HG03064 (cell line): ENCODE data around the gene LRRC3.

Experiments
- ATAC-seq: cut with Tn5 transposase; IDR thresholded peaks from one replicate; pipeline ENCODE4 v1.9.1; 2021; ENCODE audit warnings: low read depth; ENCODE audit not compliant: unreplicated experiment

LRRC3 gene

DNA sequence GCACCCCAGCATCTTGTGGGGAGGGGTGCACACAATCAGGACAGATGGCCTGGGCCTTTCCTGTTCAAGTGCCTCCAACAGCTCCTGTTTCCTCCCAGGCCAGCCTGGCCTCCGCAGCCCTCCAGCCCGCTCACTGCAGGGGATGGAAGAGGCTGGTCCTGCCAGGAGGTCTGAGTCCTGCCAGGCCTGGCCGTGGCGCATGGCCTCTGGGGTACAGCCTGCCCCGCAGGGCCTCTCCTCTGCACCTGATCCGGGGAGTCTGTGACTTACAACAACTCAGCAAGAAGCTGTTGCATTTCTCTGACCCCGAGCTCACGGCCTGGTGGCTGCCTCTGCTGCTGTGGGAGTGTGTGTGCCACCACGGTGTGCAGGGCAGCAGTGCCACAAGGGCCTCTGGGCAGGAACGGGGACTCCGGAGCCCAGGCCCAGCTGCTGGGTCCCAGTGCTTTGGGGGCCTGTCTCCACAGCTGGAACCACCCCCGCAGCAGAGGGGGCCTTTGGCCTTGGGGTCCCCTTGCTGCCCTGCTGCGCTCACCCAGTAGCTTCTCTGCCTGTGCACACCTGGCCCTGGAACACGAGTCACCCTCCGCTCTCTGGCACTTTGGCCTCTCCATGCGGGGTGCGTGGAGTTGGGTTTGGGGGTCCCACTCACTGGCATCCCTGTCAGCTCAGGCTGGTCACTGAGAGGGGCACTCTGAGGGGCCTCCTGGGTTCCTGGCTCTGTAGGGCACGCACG is 17.4 kb upstream of the LRRC3 start:
- no peak for ATAC-seq

DNA sequence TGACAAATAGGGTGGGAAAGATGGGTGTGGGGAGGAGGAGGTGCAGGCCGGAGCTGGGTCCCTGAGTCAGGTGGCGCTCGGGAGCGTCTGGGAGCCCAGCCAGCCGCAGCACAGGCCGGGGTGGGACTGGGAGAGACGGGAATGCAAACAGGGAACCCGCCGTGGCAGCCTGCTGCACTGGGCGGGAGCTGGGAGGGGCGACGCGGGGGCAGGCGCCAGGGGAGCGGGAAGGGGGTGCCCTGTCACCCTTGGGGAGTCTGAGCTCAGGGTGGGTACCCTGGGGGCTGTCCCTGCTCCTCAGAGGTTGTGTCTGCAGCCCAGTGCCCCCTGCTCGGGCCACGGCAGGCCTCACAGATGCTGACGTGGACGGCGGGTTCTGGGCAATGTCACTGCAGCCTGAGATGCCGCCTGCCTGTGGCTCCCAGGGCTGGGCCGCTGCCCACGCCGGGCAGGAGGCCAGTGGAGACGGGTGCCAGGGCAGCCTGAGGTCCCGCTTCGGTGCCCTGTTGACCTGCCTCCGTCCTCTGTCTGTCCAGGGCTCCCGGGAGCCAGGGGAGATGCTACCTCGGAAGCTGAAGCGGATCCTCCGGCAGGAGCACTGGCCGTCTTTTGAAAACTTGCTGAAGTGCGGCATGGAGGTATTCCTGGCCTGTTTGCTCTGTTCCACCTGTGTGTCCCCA is 16.6 kb upstream of the LRRC3 start:
- no peak for ATAC-seq

DNA sequence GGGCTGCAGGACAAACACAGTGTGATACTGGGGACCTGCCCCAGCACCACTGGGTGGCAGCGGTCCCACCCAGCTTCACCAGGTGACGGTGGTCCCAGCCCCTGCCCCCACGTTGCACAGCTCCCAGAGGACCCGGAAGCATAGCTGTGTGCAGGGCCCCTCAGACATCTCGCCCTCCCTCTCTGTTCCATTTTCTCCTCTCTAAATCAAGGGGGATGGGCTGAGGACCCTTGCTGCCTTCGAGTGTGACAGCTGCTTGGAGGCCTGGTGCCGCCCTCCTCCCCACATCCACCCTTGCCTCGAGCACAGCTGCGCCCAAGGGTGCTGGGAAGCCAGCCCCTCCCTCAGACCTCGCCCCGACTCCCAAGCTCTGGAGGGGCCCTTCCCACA is 16.1 kb upstream of the LRRC3 start:
- no peak for ATAC-seq

DNA sequence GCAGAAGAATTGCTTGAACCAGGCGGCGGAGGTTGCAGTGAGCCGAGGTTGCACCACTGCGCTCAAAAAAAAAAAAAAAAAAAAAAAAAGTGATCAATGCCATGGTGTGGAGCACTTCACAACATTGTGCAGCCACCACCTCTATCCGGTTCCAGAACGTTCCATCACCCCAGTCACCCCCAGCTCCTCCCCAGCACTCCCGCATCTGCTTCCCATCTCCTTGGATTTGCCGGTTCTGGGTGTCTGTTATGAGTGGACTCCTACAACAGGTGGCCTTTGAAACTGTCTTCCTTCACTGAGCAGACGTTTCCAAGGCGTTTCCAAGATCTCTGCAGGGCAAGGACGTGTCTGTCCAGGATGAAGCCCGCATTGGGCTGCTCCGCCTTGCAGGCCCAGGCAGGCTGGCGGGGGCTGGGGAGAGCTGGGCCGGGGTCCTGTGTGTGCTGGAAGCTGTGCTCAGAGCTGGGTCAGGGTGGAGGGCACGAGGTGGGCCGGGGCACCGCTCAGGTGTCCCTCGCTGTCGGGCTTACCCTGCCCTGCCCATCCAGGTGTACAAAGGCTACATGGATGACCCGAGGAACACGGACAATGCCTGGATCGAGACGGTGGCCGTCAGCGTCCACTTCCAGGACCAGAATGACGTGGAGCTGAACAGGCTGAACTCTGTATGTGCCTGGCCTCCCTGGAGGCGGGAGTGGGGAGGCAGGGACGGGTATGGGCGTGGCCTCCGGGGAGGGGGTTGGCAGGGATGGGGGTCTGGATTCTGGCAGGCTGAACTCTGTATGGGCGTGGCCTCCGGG is 14.9 kb upstream of the LRRC3 start:
- no peak for ATAC-seq

DNA sequence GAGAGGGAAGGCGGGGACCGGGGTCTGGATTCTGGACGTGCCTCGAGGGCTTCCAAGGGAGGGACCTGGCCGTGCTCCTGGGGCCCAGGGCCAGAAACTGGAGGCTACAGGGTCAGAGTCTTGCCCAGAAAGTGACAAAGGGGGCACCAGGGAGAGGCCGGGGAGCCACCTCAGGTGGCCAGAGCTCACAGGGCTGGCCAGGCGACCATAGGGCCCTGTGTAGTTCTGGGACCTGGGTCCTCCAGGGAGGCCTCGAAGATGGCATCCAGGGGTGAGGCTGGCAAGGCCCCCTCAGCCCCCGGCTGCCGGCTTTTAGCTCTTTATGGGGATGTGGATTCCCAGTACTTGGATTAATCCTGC is 14.3 kb upstream of the LRRC3 start:
- ATAC-seq: no peak

DNA sequence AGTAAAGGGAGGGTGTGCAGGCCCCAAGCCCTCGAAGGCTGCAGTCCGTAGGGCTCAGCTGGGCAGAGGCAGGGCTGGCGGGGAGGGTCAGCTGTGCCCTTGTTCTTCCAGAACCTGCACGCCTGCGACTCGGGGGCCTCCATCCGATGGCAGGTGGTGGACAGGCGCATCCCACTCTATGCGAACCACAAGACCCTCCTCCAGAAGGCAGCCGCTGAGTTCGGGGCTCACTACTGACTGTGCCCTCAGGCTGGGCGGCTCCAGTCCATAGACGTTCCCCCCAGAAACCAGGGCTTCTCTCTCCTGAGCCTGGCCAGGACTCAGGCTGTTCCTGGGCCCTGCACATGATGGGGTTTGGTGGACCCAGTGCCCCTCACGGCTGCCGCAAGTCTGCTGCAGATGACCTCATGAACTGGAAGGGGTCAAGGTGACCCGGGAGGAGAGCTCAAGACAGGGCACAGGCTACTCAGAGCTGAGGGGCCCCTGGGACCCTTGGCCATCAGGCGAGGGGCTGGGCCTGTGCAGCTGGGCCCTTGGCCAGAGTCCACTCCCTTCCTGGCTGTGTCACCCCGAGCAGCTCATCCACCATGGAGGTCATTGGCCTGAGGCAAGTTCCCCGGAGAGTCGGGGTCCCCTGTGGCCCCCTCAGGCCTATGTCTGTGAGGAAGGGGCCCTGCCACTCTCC is 13.6 kb upstream of the LRRC3 start:
- ATAC-seq: no peak

DNA sequence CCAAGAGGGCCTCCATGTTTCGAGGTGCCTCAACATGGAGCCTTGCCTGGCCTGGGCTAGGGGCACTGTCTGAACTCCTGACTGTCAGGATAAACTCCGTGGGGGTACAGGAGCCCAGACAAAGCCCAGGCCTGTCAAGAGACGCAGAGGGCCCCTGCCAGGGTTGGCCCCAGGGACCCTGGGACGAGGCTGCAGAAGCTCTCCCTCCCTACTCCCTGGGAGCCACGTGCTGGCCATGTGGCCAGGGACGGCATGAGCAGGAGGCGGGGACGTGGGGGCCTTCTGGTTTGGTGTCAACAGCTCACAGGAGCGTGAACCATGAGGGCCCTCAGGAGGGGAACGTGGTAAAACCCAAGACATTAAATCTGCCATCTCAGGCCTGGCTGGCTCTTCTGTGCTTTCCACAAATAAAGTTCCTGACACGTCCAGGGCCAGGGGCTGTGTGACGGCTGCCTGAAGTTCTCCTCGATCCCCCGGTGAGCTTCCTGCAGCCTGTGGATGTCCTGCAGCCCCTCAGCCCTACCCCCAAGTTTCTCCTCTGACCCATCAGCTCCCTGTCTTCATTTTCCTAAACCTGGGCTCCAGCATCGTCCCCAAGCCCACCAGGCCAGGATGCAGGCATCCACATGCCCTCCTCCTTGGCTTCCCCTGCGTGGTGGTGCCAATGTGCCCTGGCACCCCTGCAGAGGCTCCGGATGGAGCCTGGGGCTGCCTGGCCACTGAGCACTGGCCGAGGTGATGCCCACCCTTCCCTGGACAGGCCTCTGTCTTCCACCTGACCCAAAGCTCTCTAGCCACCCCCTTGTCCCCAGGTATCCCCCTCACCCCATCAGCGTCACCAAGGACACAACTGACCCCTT is 12.8 kb upstream of the LRRC3 start:
- no peak for ATAC-seq

DNA sequence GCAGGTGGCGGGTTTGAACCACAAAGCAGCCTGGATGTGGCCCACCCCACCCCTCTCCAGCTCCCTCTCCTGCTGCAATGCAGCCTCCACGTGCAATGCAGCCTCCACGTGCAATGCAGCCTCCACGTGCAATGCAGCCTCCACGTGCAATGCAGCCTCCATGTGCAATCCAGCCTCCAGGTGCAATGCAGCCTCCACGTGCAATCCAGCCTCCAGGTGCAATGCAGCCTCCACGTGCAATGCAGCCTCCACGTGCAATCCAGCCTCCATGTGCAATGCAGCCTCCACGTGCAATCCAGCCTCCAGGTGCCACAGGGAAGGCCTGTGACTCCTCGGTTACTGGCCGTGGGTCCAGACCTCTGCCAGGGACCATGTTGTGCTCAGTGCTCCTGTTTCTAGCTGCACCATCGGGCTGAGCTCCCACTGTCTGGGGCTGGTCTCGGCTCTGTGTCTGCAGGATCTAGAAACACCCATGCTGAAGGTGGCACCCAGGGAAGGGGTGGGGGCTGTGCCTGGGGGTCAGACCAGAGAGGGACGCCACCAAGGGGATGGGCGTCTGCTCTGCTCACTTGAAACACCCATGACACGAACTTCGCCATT is 11.9 kb upstream of the LRRC3 start:
- ATAC-seq: no peak

DNA sequence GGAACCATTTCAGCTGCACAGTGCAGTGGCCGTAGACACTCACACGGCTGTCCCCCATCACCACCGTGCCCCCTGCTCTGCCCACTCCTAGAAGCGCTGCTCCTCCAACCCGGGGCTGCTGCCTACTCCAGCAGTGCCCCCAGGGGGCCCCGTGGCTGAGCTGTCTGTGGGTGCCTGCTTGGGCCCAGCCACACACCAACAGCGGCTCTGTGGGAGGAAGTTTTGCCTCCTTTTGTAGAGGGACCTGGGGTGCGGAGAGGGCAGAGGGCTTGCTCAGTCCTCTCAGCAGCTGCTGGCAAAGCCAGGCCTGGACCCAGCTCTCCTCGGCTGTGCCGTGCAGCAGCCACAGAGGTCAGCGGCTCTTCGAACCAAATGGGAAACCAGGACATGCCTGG is 11.4 kb upstream of the LRRC3 start:
- ATAC-seq: no peak

DNA sequence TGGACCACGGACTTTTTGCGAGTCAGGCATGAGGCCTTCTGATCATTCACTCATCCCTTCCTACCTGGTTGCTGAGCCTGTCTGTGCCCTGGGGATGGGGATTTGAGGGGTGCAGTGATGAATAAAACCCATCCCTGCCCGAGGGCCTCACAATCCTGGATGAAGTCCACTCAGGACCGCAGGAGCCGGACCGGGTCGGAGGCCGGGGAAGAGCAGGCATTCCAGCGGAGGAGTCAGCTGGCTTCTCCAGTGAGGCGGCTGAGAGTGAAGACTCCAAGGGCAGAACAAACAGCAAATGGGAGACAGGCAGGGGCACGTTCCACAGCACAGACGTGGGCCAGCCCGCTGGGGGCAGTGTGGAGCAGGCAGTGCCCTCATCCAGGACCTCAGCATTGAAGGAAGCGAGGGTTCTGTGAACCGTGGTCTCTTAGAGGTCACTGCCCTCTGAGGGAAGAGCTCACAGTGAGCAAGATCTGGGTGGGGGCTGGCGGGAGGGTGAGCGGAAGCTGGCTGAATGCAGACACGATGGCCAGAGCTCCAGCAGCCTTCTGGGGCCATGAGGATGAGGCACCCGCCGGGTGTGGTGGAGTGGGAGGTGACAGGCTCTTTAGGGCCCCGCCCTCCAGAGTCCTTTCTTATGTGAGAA is 10.9 kb upstream of the LRRC3 start:
- ATAC-seq: no peak

DNA sequence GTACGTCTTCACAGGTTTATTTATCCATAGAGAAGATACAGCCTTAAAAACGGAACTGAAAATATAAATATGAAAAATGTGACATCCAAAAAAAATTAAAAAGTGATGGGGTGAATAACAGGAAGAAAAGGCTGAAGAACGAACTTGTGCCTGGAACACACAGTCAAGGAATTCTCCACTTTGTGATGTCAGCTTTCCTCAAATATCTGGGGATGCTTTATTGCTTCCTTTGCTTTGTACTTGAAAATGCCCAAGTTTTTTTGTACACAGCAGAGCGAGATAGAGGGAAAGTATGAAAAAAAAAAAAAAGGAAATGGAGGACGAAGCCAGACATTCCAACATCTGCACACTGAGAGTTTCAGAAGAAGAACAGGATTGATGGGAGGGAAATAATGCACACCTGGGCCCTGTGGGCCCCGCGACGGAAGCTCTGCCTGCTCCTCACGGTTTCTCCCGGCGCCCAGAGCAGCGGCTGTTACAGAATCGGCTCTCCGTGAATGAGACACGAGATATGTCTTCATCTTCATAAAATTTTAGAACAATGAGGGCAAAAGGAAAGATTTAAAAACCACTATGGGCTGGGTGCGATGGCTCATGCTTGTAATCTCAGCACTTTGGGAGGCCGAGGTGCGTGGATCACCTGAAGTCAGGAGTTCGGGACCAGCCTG is 10.0 kb upstream of the LRRC3 start:
- no peak for ATAC-seq

DNA sequence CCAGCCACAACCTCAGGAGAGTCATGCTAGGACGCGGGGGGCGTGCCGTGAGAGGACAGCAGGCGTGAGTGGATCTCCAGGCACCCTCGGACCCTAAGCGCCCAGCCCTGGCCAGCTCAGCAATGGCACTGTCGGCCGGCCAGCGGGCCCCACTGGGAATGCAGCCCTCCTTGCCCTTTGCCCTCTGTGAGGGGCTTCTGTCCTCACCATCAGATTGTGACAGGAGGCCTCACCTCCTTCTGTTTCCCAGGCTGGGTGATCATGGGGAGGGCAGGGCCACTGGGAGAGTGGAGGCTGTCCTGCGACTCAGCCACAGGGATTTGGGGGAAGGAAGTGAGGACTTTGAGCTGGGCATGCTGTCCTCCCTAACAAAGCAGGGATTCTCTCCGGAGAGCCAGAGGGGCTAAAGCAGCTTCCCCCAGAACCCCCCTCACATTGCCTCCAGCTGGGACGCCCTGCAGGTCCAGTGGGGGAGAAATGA is 6.6 kb upstream of the LRRC3 start:
- no peak for ATAC-seq

DNA sequence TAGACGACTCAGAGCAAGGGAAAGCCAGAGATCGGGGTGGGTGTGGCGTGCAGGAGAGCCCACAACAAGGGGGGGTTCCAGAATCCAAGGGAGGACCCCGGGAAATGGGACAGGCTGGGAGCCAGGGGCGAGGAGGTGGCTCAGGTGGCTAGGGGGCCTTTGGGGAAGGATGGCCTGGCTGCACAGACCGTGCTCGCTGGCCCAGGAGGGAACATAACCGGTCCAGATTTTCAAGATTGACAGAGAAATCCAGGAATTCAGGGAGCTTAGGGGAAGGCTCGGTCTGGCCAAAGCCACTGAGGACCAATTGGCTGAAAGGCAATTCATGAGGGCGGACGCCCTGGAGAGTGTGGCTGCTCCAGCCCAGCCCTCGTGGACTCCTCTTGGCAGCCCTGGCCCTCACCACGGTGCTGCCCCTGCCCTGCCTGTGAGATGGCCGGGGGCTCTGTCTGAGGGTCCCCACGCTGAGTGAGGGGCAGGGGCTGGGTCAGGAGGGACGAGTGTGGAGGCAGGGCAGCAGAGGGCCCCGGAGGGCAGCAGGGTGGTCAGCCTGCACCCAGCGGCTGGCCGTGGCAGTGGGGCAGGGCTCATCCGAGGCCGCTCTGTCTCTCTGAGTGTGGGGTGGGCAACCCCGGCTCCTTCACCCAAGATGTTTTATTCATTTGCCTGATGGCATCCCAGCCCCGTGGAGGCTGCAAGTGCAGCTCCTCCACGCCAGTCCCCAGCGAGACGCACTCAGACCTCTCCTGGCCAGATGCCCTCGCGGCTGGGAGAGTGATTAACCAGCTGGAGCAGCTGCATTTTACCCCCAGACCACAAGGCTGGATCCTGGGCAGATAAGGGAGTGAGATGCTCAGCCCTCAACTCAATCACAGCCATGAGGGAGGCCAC is 5.6 kb upstream of the LRRC3 start:
- no peak for ATAC-seq

DNA sequence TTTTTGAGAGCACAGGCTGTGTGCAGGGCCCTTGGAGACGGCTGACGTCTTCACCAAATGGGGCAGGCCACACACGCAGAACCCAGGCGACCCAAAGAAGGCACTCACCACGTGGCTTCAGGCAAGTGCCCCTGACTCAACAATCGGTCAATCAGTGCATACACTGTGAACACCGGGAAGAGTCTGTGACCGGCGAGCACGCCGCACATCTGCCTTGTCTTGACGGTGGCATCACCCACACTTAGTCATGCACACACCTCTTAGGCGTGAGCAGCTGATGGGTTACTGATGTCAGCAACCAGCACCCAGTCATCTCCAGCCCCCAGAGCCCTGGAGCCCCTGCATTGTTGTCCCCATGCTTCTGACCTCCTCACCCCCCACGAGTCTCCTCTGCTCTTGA is 4.9 kb upstream of the LRRC3 start:
- no peak for ATAC-seq

DNA sequence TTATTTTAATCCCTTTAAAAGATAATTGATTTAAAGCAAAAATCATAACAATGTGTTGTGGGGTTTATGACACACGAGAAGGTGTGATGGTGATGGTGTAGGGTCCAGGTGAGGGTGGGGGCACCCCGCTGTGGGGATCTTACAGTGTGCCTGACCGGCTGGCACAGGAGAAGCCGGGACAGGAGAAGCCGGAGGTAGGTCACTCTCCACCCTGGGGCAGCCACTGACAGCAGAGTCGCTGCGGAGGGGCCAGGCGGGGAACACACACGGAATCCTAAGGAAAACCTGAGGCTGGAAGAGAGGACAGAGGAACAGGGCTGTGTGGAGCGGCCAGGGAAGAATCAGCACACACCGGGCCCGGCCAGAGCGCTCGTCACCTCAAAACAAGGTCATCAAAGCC is 4.3 kb upstream of the LRRC3 start:
- ATAC-seq: no peak

DNA sequence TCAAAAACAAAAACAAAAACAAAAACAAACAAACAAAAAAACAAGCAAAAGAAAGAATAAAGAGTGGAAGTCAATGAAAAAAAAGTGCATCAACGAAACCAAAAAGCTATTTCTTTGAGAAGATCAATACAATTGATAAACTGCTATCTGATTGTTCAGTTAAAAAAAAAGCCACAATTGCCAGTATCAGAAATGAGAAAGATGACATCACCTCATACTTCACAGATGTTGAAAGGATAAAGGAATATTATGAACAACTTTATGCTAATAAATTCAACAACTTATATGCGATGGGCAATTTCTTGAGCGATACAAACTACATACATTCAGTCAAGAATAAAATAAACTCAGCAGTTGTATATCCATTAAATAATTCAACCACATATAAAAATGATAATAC is 2.2 kb upstream of the LRRC3 start:
- no peak for ATAC-seq

DNA sequence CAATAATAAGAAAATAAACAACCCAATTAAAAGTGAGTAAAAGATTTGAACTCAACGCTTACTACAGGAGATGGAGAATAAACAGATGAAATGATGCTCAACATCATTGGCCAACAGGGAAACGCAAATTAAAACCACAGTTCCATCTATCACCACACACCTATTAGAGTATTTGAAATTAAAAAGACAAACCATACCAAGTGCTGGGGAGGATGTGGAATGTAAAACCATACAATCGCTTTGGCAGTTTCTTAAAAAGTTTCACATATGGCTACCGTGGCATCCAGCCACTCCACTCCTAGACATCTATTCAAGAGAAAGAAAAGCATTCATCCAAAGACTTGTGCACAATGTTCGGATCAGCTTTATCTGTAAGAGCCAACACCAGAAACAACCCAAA is 1.3 kb upstream of the LRRC3 start:
- no peak for ATAC-seq
